ENCODE results near the gene TLE1. TPM values are rescaled to one million over a fixed set of nuclear protein-coding genes. Genes with fewer than 3 reads are reported as not detected.

Gene TLE1
- total and polyA plus RNA-seq, 2 of the 4 experiments (the other 2 are of a cell fraction), result 36.0 to 51.0 TPM

GRCh38 chr9:81620002-81620390, 69.4 kb downstream of the TLE1 start:
- 0 out of 2 replicates have a peak overlapping the region, but pooled peaks have one; percentile 24 for H2BK20ac ChIP-seq (ENCODE audit: low read depth, low read length)
- H2AK5ac ChIP-seq (ENCODE audit: low read depth, low read length), result no peak overlapping the region
- H3K27me3 ChIP-seq (ENCODE audit: control insufficient read depth, insufficient read depth, low read length), result no peaks in the 10 kb centered on the region
- CTCF ChIA-PET, result no interaction called here
- H2AK9ac ChIP-seq (replicated peaks; ENCODE audit: low read depth, low read length, poor library complexity), result no peak overlapping the region
- H2BK5ac ChIP-seq (ENCODE audit: low read depth, low read length, poor library complexity, severe bottlenecking), result peak overlapping the region; percentile 81
- peak overlapping the region; percentile 42 for H3K4ac ChIP-seq (ENCODE audit: low read depth, low read length)
- H4K20me1 ChIP-seq (ENCODE audit: insufficient read depth, low read length), result no peaks in the 10 kb centered on the region; the same call in 1 of the 2 replicates
- peaks cover 4% of the 10 kb centered on the region for H3K4me1 ChIP-seq (ENCODE audit: control insufficient read depth, insufficient read depth, low read length)
- H4K8ac ChIP-seq (ENCODE audit: low read depth in 2 of 2, low read length in 2 of 2), result peak overlapping the region in 1 of 2 experiments; percentile 53; a peak in 2 of 4 replicates
- no peak for DNase-seq
- dilution Hi-C loops (cut with HindIII; ENCODE audit: low sequenced_read_pairs, unreplicated experiment) (no loop called here), intact Hi-C loops (cut with micrococcal nuclease) (no loop called here), in situ Hi-C loops (cut with MboI; ENCODE audit: low sequenced_read_pairs) (no loop called here)
- H3K9ac ChIP-seq (ENCODE audit: low read depth, low read length), result no peak overlapping the region
- H3K9me1 ChIP-seq (ENCODE audit: insufficient read depth, low read length), result peaks cover 3% of the 10 kb centered on the region; the same call in 1 of the 2 replicates
- POLR2A ChIA-PET (ENCODE audit: unreplicated experiment), result no interaction called here
- 100% methylated on average over 1 of the region's 5 CpGs; no CpG with 5 or more reads in 1 of the 2 experiments for WGBS, 2 experiments (ENCODE audit: extremely low coverage in 2 of 2, insufficient read length in 1 of 2)
- peaks cover 4 to 13% of the 10 kb centered on the region in 2 experiments; a peak in 3 of 4 replicates for H3K79me1 ChIP-seq (ENCODE audit: low read depth in 1 of 2, low read length in 2 of 2)
- no peak overlapping the region for H3K4me2 ChIP-seq (ENCODE audit: low read depth, low read length)
- H2BK120ac ChIP-seq (ENCODE audit: low read depth, low read length), result peak overlapping the region; percentile 56
- H3K27ac ChIP-seq (ENCODE audit: insufficient read depth, low read length), result peak overlapping the region; percentile 65; the same call in 1 of the 2 replicates
- TF ChIP-seq, protein P1, sequence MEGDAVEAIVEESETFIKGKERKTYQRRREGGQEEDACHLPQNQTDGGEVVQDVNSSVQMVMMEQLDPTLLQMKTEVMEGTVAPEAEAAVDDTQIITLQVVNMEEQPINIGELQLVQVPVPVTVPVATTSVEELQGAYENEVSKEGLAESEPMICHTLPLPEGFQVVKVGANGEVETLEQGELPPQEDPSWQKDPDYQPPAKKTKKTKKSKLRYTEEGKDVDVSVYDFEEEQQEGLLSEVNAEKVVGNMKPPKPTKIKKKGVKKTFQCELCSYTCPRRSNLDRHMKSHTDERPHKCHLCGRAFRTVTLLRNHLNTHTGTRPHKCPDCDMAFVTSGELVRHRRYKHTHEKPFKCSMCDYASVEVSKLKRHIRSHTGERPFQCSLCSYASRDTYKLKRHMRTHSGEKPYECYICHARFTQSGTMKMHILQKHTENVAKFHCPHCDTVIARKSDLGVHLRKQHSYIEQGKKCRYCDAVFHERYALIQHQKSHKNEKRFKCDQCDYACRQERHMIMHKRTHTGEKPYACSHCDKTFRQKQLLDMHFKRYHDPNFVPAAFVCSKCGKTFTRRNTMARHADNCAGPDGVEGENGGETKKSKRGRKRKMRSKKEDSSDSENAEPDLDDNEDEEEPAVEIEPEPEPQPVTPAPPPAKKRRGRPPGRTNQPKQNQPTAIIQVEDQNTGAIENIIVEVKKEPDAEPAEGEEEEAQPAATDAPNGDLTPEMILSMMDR (conservative IDR thresholded peaks at IDR 0.05; ENCODE audit: low read depth, low read length), result no peak
- TF ChIP-seq MAZ (IDR thresholded peaks at IDR 0.05; ENCODE audit: borderline replicate concordance, low read depth, low read length), result no peak
- no peak for TF ChIP-seq POLR2A (IDR thresholded peaks at IDR 0.05; ENCODE audit: low read depth, low read length)
- TF ChIP-seq, protein P2, sequence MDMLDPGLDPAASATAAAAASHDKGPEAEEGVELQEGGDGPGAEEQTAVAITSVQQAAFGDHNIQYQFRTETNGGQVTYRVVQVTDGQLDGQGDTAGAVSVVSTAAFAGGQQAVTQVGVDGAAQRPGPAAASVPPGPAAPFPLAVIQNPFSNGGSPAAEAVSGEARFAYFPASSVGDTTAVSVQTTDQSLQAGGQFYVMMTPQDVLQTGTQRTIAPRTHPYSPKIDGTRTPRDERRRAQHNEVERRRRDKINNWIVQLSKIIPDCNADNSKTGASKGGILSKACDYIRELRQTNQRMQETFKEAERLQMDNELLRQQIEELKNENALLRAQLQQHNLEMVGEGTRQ (IDR thresholded peaks at IDR 0.05; ENCODE audit: low read depth, low read length), result no peak
- TF ChIP-seq NFE2L2 (IDR thresholded peaks at IDR 0.05; ENCODE audit: low read depth, low read length), result no peak
- peak overlapping the region; percentile 44 for H4K91ac ChIP-seq (ENCODE audit: insufficient read depth, low read depth, low read length)
- H3K23ac ChIP-seq (ENCODE audit: low read depth, low read length), result no peak overlapping the region
- H2BK15ac ChIP-seq (ENCODE audit: low read depth, low read length), result no peak overlapping the region
- no peak; the same call in 1 of the 2 replicates for ATAC-seq (ENCODE audit: low read depth)
- BruUV-seq (replicated peaks), result no TSS peak
- H3K56ac ChIP-seq (ENCODE audit: extremely low read depth, insufficient read depth, low read length), result no peak overlapping the region
- H3K4me3 ChIP-seq (ENCODE audit: insufficient read depth, low read depth, low read length), result no peak overlapping the region
- peak overlapping the region; percentile 11; the same call in 1 of the 2 replicates for H4K5ac ChIP-seq (ENCODE audit: low read depth, low read length)
- H3K18ac ChIP-seq (ENCODE audit: low read depth, low read length), result peak overlapping the region; percentile 75; the same call in 1 of the 2 replicates
- H2AFZ ChIP-seq (replicated peaks; ENCODE audit: low read length, poor library complexity), result no peak overlapping the region
- H3K36me3 ChIP-seq (ENCODE audit: control insufficient read depth, insufficient read depth, low read length), result peaks cover 17% of the 10 kb centered on the region
- H3K14ac ChIP-seq (replicated peaks; ENCODE audit: low read depth, low read length), result no peak overlapping the region
- no peaks in the 10 kb centered on the region for H3K9me3 ChIP-seq (ENCODE audit: control insufficient read depth, insufficient read depth, low read length)

All from IMR-90 (cell line).